Measurements from ENCODE around the gene OR6K6. TPM values are rescaled to one million over a fixed set of nuclear protein-coding genes. Genes with fewer than 3 reads are reported as not detected.

The OR6K6 gene, protein sequence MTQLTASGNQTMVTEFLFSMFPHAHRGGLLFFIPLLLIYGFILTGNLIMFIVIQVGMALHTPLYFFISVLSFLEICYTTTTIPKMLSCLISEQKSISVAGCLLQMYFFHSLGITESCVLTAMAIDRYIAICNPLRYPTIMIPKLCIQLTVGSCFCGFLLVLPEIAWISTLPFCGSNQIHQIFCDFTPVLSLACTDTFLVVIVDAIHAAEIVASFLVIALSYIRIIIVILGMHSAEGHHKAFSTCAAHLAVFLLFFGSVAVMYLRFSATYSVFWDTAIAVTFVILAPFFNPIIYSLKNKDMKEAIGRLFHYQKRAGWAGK
- total RNA-seq (2021) (not detected in 2 replicates), Bru-seq, nascent RNA (not detected), BruChase-seq, experiment 1, labeled RNA remaining after a 2-hour chase (not detected), BruChase-seq, experiment 2, labeled RNA remaining after a 6-hour chase (not detected)
- long read RNA-seq, result 0 reads

DNA sequence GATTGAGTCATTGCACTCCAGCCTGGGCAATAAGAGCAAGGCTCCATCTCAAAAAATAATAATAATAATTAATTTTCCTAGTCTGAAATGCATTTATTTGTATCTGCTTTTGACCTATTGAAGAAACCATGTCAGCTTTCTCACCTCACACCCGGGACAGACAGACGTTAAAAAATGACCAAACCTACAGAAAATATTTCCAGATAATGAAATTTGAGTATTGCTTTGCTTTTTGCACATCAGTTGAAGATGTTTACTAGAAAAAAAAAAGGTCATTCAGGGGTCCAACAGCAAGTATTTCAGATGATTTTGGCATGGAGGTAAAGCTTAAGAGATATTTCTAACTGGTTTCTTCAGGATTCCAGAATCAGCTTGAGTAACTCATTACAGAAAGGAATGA is at the start of gene OR6K6:
Gene OR6K6 (plus strand): TSS at position 301 of the 400 bp plus-strand sequence. CDS start 168 bp downstream, outside the sequence.
- intact Hi-C loops (cut with micrococcal nuclease; ENCODE audit: unreplicated experiment), result no loop called here
- POLR2A ChIA-PET (ENCODE audit: low non-redundant PET), result no interaction called here
- no peak within 1 kb of the TSS for H3K27ac ChIP-seq (ENCODE audit: low read depth, low read length, poor library complexity, severe bottlenecking)
- H3K4me3 ChIP-seq (ENCODE audit: low read depth, low read length, poor library complexity, severe bottlenecking), result no peak within 1 kb of the TSS
- CTCF ChIA-PET, result no interaction called here
- H3K36me3 ChIP-seq (ENCODE audit: insufficient read depth, low read length, poor library complexity, severe bottlenecking), result no peaks in the 10 kb centered on the region
- DNase-seq (ENCODE audit: low spot score), result no peak
- H3K9me3 ChIP-seq (ENCODE audit: low read depth, low read length, poor library complexity, severe bottlenecking), result no peaks in the 10 kb centered on the region
- H3K4me1 ChIP-seq (ENCODE audit: insufficient read depth, low read length, poor library complexity, severe bottlenecking), result no peaks in the 10 kb centered on the region
- BruUV-seq (replicated peaks), result no TSS peak
- TF ChIP-seq, protein P1, sequence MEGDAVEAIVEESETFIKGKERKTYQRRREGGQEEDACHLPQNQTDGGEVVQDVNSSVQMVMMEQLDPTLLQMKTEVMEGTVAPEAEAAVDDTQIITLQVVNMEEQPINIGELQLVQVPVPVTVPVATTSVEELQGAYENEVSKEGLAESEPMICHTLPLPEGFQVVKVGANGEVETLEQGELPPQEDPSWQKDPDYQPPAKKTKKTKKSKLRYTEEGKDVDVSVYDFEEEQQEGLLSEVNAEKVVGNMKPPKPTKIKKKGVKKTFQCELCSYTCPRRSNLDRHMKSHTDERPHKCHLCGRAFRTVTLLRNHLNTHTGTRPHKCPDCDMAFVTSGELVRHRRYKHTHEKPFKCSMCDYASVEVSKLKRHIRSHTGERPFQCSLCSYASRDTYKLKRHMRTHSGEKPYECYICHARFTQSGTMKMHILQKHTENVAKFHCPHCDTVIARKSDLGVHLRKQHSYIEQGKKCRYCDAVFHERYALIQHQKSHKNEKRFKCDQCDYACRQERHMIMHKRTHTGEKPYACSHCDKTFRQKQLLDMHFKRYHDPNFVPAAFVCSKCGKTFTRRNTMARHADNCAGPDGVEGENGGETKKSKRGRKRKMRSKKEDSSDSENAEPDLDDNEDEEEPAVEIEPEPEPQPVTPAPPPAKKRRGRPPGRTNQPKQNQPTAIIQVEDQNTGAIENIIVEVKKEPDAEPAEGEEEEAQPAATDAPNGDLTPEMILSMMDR (conservative IDR thresholded peaks at IDR 0.05; ENCODE audit: low read depth, low read length), result no peak
- TF ChIP-seq EZH2 (IDR thresholded peaks at IDR 0.05; ENCODE audit: borderline replicate concordance, low read depth, low read length, poor library complexity, severe bottlenecking), result no peak
- H3K27me3 ChIP-seq (replicated peaks; ENCODE audit: insufficient read depth, low read depth, low read length, poor library complexity), result no peaks in the 10 kb centered on the region

DNA sequence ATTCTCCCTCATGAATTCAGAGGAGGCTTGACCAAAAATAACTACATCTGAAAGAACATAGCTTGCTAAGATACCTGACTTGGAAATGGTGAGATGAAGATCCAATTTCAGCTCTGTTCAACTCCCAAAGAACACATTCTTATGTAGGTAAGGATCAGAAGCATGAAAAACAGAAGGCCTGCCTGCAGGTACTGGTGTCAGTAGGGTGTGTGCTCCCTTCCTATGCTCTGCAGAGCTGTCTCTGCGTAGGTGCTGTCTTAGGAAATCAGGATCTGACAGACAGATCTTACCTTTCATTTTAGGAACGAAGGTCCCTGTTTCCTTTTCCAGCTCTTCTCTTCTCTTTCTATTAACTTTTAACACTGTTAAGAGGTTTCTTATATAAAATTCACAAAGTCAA is 48.4 kb upstream of the OR6K6 start:
- ChIA-PET CTCF (no interaction called here), POLR2A (ENCODE audit: low non-redundant PET) (no interaction called here)
- Histone ChIP-seq H3K4me1 (ENCODE audit: insufficient read depth, low read length, poor library complexity, severe bottlenecking) (no peaks in the 10 kb centered on the region), H3K27me3 (replicated peaks; ENCODE audit: insufficient read depth, low read depth, low read length, poor library complexity) (peaks cover 6% of the 10 kb centered on the region), H3K9me3 (ENCODE audit: low read depth, low read length, poor library complexity, severe bottlenecking) (no peaks in the 10 kb centered on the region), H3K4me3 (ENCODE audit: low read depth, low read length, poor library complexity, severe bottlenecking) (no peak overlapping the region), H3K27ac (ENCODE audit: low read depth, low read length, poor library complexity, severe bottlenecking) (no peak overlapping the region), H3K36me3 (ENCODE audit: insufficient read depth, low read length, poor library complexity, severe bottlenecking) (no peaks in the 10 kb centered on the region)
- no peak for DNase-seq (ENCODE audit: low spot score)
- intact Hi-C loops (cut with micrococcal nuclease; ENCODE audit: unreplicated experiment), result loop anchor here (10.0 kb wide), 1 partner anchor 61 kb away; no protein-coding TSS in a partner anchor
- BruUV-seq (replicated peaks), result no TSS peak
- TF ChIP-seq EZH2 (IDR thresholded peaks at IDR 0.05; ENCODE audit: borderline replicate concordance, low read depth, low read length, poor library complexity, severe bottlenecking), result no peak
- TF ChIP-seq, protein P1 (conservative IDR thresholded peaks at IDR 0.05; ENCODE audit: low read depth, low read length), result no peak

DNA sequence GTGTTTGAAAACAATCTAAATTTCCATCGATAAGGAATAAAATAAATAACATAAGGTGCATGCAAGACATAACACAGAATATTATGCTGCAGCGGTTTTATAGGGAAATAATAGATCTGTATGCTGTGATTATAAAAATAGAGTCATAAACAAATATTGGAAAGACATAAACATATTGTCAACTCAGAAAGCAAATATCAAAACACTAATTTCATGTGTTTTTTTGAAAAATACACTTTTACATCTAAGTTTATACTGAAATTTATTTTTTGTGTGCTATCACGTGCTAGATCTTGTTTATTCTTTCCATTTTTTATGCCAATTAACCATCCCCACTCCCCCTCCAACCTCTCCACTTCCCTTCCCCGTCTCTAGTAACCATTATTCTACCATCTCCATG is 43.4 kb upstream of the OR6K6 start:
- intact Hi-C loops (cut with micrococcal nuclease; ENCODE audit: unreplicated experiment), result no loop called here
- no TSS peak for BruUV-seq (replicated peaks)

More for the DNA sequence above, 43.4 kb upstream of the OR6K6 start:
- TF ChIP-seq EZH2 (IDR thresholded peaks at IDR 0.05; ENCODE audit: borderline replicate concordance, low read depth, low read length, poor library complexity, severe bottlenecking), result no peak
- H3K36me3 ChIP-seq (ENCODE audit: insufficient read depth, low read length, poor library complexity, severe bottlenecking), result no peaks in the 10 kb centered on the region
- no peak for DNase-seq (ENCODE audit: low spot score)
- H3K9me3 ChIP-seq (ENCODE audit: low read depth, low read length, poor library complexity, severe bottlenecking), result no peaks in the 10 kb centered on the region
- H3K4me1 ChIP-seq (ENCODE audit: insufficient read depth, low read length, poor library complexity, severe bottlenecking), result no peaks in the 10 kb centered on the region
- ChIA-PET POLR2A (ENCODE audit: low non-redundant PET) (no interaction called here), CTCF (no interaction called here)
- H3K27ac ChIP-seq (ENCODE audit: low read depth, low read length, poor library complexity, severe bottlenecking), result no peak overlapping the region
- peaks cover 41% of the 10 kb centered on the region for H3K27me3 ChIP-seq (replicated peaks; ENCODE audit: insufficient read depth, low read depth, low read length, poor library complexity)
- no peak overlapping the region for H3K4me3 ChIP-seq (ENCODE audit: low read depth, low read length, poor library complexity, severe bottlenecking)
